Thyroid gland (tissue), 4 donors: ENCODE data around the gene CC2D2B. TPM values are rescaled to one million over a fixed set of nuclear protein-coding genes. Genes with fewer than 3 reads are reported as not detected.
A peak's percentile ranks its signal among the peaks of the same experiment; 100 is the strongest.

ENCODE experiments used
- DNase-seq, 2 donors: peaks; one replicate each; pipeline ENCODE4 v3.0.0-alpha.2; 2019
- H3K27ac ChIP-seq, 3 donors: fragments of 200-600 bp; sonication (generic); 1 replicate in 2 of 3; 2 replicates in 1 of 3; pipeline ENCODE4 v1.5.1; 2016 to 2019; ENCODE audit warnings: mild to moderate bottlenecking in 1 of 3, moderate library complexity in 1 of 3
- H3K27me3 ChIP-seq: fragments of 200-600 bp; sonication (generic); one replicate; pipeline ENCODE4 v1.5.1; 2019
- H3K36me3 ChIP-seq, 2 donors: fragments of 200-600 bp; sonication (generic); one replicate each; pipeline ENCODE4 v1.5.1; 2016 to 2019
- H3K4me1 ChIP-seq, 2 donors: fragments of 200-600 bp; sonication (generic); one replicate each; pipeline ENCODE4 v1.5.1; 2017 to 2019
- H3K4me3 ChIP-seq, 3 donors: fragments of 200-600 bp; sonication (generic); replicated peaks in 1 of 3; 1 replicate in 2 of 3; 2 replicates in 1 of 3; pipeline ENCODE4 v1.5.1; 2016; ENCODE audit warnings: mild to moderate bottlenecking in 1 of 3
- H3K9me3 ChIP-seq: fragments of 200-600 bp; sonication (generic); one replicate; pipeline ENCODE4 v1.5.1; 2017
- CTCF ChIP-seq, 6 experiments: fragments of 200-600 bp in 3 of 6; fragments of 450-650 bp in 3 of 6; sonication (generic) in 3 of 6; IDR thresholded peaks; one replicate each; pipeline ENCODE4 v1.5.1; 2016 to 2019; ENCODE audit warnings: antibody characterized with exemption in 6 of 6, mild to moderate bottlenecking in 2 of 6, inconsistent platforms in 1 of 6, moderate library complexity in 1 of 6
- POLR2A ChIP-seq, 2 donors: fragments of 450-650 bp; IDR thresholded peaks; one replicate each; pipeline ENCODE4 v1.6.1; 2017; ENCODE audit warnings: antibody characterized with exemption in 2 of 2, mild to moderate bottlenecking in 2 of 2, moderate library complexity in 1 of 2
- WGBS, 2 donors: methylation state at CpG; one replicate each; pipeline ENCODE4 v1.1.5; 2017; 5-methylcytosine and 5-hydroxymethylcytosine counted together
- intact Hi-C: fragments of 100-400 bp; cut with DNase I; formaldehyde crosslinking; loops from one replicate; pipeline ENCODE4 v1.15.1; 2023
- total RNA-seq, 4 donors: library from RNA; depleted of rRNA; stranded (reverse); fragments of >200 nt; gene quantifications; one replicate each; pipeline ENCODE4 v1.2.3, GENCODE V29; 2016

CC2D2B gene
- 1 to 10 TPM; 1.2 to 2.3 (median 2.1) TPM for total RNA-seq

DNA sequence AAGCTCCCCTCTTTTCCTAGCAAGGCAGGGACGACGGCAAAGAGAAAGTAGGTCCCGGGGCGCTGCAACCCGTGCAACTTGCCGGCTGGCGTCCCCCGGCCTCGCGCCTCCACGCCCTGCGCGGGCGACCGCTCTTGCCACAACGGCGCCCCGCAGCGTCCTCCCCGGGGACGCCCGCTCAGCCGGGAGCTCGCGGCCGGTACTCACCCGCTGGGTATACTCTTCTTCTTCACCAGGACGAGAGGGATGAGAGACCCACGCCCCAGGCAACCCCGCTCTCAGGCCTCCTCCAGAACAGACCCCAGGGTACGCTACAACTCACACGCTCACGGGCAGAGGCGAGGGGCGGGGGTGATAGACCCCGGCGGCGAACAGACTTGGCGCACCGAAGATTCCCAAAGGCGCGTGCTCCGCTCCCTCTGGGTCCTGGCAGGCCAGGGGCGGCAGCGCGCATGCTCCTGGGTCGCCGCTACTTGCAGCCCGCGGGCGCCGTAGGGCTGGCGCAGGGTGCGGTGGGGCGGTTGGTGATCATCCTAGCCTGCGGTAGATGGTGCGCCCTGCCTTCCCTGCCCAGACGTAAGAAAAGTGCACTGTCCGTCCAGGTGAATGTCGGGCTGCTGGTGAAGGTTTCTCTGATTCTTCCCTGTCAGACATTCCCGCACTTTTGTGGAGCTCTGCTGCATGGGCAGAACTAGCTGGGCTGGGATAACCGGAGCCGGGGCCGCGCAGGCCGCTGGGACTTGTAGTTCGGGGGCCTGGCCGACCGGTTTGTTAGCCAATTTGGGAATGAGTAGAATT is at the start of gene CC2D2B:
TSS of gene CC2D2B (plus strand) at position 520 of the 798 bp plus-strand sequence. CDS start 3,349 bp downstream, outside the sequence.
- 0% methylated on average over 12 to 37 of the region's 69 CpGs for WGBS, 2 donors
- intact Hi-C loops = no loop called here
- Histone ChIP-seq H3K27ac (peak within 1 kb of the TSS; percentile 80 to 83 (median 82)), H3K4me1 (peaks cover 8 to 14% of the 10 kb centered on the region in 2 donors), H3K36me3 (no peaks in the 10 kb centered on the region), H3K27me3 (no peaks in the 10 kb centered on the region), H3K9me3 (no peaks in the 10 kb centered on the region), H3K4me3 (peak within 1 kb of the TSS; percentile 23 to 80 (median 73))
- DNase-seq = peak; percentile 82 to 87
- TF ChIP-seq POLR2A (IDR thresholded peaks at IDR 0.05) = peak in 1 of 2 donors; percentile 64
- peak in 1 of 6 experiments; percentile 3 for TF ChIP-seq CTCF (IDR thresholded peaks at IDR 0.05)

DNA sequence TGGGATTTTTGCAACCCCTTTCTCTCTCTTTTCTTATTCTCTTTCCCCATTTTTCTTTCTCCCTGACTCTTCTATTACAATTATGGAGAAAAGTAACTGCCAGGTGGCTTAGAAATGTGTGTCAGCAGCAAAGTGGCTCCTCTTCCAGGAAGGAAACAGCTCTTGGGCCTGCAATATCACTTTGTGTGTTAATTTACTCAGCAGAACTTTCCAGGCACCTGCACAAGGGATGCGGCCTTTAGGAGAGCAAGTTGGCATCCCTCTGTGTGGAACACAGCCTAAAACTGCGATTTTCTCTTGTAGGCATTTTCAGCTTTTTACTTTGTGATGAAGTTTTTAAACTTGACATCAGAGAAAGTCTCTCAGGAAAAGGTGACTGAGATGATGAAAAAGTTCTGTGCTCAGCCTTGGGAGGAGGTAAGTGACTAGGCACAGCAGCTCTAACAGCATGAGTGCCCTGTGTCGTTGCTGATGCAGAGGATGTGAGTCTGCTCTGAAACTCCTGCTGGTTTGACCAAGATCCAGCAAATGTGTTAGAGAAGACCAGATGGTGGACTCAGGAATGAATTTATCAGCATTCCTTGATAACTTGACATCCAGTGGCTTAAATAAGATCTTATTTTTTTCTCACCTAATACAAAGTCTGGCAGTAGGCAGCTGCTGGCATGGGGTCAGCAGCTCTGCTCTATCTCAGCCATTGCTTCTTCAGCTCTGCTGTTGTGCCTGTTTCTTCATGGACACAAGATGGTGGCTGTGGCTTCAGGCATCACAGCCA is 47.4 kb upstream of the CC2D2B start:
- Histone ChIP-seq H3K27me3 (no peaks in the 10 kb centered on the region), H3K4me3 (no peak overlapping the region), H3K9me3 (no peaks in the 10 kb centered on the region), H3K4me1 (no peaks in the 10 kb centered on the region), H3K27ac (no peak overlapping the region), H3K36me3 (no peaks in the 10 kb centered on the region)
- TF ChIP-seq POLR2A (IDR thresholded peaks at IDR 0.05) (no peak), CTCF (IDR thresholded peaks at IDR 0.05) (no peak)
- 88 to 95% methylated on average over 3 of the region's 3 CpGs for WGBS, 2 donors
- DNase-seq = no peak
- intact Hi-C loops = loop anchor here (5.0 kb wide), 1 partner anchor 168 kb away; the partner anchor contains the start of gene TCTN3

GRCh38 chr10:95861386-95861785 is 46.4 kb upstream of the CC2D2B start:
- no peak overlapping the region for H3K27ac ChIP-seq
- no peaks in the 10 kb centered on the region for H3K36me3 ChIP-seq
- H3K4me1 ChIP-seq = no peaks in the 10 kb centered on the region
- H3K27me3 ChIP-seq = no peaks in the 10 kb centered on the region
- no peak for DNase-seq
- no peaks in the 10 kb centered on the region for H3K9me3 ChIP-seq
- WGBS, 2 donors = 86 to 90% methylated on average over 2 of the region's 2 CpGs
- H3K4me3 ChIP-seq = no peak overlapping the region
- TF ChIP-seq POLR2A (IDR thresholded peaks at IDR 0.05) (no peak), CTCF (IDR thresholded peaks at IDR 0.05) (no peak)
- intact Hi-C loops = loop anchor here (5.0 kb wide), 1 partner anchor 169 kb away; the partner anchor contains the start of gene TCTN3

DNA sequence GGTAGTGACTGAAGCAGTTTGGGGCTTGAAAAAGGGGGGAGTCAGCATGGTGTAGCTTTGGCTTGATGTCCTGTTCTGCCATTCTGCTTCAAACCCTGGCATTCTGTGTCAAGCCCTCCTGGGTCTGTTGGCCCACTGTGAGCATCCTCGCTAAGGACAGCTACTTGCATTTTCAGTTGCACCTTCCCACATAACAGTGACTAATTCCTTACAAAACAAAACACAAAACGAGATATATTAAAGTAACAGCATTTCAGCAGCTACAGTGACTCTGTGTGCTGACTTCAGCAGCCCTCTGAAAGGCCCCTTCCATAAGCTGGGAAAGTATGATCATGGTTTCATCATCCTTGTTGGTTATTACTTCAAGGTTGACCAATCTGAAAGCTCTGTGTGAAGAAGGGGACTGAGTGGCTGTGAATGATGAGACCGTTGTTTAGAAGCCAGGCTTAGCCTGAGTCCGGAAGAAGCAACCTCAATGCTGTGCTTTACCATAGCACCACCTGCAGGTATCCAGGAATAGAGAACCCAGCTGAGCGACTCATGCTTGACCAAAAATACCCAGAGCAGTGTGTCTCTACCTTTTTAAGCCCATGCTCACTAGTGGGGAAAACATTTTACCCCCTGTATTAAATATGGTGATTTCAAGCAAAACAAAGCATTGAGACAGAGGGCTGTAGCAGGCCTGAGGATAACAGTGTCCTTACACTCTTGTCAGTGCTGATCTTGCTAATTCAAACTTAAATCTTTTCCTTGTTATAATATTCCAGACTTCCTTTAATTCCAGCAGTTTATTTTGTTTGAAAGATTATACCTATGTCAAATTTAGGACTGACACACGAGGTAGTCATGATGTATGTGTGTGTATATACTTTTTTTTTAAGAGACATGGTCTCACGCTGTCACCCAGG is 42.6 kb upstream of the CC2D2B start:
- intact Hi-C loops = loop anchor here (5.0 kb wide), 1 partner anchor 173 kb away; the partner anchor contains the start of gene TCTN3
- Histone ChIP-seq H3K36me3 (no peaks in the 10 kb centered on the region), H3K4me3 (no peak overlapping the region), H3K27ac (peak overlapping the region in 1 of 3 donors; percentile 15), H3K4me1 (no peaks in the 10 kb centered on the region), H3K9me3 (no peaks in the 10 kb centered on the region), H3K27me3 (no peaks in the 10 kb centered on the region)
- peak in 5 of 6 experiments; percentile 37 to 80 (median 73) for TF ChIP-seq CTCF (IDR thresholded peaks at IDR 0.05)
- TF ChIP-seq POLR2A (IDR thresholded peaks at IDR 0.05) = no peak
- WGBS, 2 donors = 37 to 45% methylated on average over 6 to 7 of the region's 7 CpGs
- DNase-seq = peak; percentile 44
